ENCODE data around the gene DOK1. TPM values are rescaled to one million over a fixed set of nuclear protein-coding genes. Genes with fewer than 3 reads are reported as not detected.
"Not testable (repeated sequence)": the region's sequence is repeated elsewhere in the genome, so short reads cannot be mapped to it uniquely, and the experiment has no call there.

The DOK1 gene
- total RNA-seq, 2 donors from 2014 or later, result 20.9 to 26.5 TPM

DNA sequence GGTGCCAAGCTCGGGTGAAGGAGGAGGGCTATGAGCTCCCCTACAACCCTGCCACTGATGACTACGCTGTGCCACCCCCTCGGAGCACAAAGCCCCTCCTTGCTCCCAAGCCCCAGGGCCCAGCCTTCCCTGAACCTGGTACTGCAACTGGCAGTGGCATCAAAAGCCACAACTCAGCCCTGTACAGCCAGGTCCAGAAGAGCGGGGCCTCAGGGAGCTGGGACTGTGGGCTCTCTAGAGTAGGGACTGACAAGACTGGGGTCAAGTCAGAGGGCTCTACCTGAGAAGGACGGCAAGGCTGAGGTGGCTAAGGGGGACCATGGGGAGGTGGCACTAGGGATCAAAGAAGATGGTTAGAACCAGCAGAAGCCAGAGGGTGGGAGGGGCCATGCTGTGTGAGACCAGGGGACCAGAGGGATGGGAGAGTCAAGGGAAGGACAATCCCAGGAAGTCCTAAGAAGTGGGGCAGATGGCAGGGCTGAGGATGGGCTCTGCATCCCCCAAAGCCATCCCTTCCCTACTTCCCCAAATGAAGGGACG, 2.4 kb downstream of the DOK1 start:
- Histone ChIP-seq H3K9me3 (no peaks in the 10 kb centered on the region), H3K4me1 (no peaks in the 10 kb centered on the region), H3K27ac (no peak overlapping the region), H3K36me3 (no peaks in the 10 kb centered on the region), H3K27me3 (no peaks in the 10 kb centered on the region), H3K9ac (ENCODE audit: low read depth in 2 of 2, low read length in 2 of 2) (no peak overlapping the region), H3K4me3 (no peak overlapping the region)
- DNase-seq, result no peak
- intact Hi-C loops (cut with DNase I), result no loop called here
- TF ChIP-seq, protein P1, sequence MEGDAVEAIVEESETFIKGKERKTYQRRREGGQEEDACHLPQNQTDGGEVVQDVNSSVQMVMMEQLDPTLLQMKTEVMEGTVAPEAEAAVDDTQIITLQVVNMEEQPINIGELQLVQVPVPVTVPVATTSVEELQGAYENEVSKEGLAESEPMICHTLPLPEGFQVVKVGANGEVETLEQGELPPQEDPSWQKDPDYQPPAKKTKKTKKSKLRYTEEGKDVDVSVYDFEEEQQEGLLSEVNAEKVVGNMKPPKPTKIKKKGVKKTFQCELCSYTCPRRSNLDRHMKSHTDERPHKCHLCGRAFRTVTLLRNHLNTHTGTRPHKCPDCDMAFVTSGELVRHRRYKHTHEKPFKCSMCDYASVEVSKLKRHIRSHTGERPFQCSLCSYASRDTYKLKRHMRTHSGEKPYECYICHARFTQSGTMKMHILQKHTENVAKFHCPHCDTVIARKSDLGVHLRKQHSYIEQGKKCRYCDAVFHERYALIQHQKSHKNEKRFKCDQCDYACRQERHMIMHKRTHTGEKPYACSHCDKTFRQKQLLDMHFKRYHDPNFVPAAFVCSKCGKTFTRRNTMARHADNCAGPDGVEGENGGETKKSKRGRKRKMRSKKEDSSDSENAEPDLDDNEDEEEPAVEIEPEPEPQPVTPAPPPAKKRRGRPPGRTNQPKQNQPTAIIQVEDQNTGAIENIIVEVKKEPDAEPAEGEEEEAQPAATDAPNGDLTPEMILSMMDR (IDR thresholded peaks at IDR 0.05), result no peak

DNA sequence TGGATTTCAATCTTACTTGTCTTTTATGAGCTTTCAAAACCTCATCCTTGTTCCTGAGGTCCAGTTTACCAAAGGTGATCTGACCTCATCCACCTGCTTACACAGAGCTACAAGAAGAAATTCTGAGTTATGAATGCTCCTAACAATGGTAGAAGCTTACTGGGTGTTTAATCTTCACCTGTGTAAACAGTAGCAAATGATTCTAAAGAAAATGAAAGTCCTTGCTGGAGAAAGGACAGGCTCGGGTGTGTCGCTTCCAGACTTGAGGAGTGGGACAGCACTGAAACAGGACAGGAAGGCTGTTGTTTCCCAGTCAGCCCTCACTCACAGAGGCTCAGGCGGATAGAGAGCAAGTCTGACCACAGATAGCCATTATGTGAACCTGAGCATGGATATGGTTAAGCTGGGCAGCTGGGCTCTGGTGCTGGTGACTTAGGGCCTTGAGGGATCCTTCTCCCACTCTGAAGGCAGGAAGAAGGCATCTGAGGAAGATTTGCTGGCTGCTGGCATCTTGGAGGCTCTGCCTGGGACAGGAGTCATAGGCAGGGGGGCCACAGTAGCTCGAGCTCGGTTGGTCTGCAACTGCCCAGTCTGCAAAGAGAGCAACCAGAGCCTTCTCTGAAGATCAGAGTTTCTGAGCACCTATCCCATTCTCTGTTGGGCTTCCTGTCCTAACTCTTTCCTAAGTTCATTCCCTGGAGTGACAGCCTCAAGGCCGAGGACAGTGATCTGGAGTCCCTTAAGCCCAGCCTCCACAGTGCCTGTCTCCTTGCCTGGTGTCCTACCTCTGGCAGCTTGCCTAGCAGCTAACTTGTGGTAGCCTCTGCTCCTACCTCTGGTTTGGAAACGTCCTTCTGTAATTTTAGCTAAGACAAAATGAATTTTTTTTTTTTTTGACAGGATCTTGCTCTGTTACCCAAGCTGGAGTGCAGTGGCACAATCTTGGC, 4.0 kb downstream of the DOK1 start:
- Histone ChIP-seq H3K27me3 (no peaks in the 10 kb centered on the region), H3K27ac (peak overlapping the region; percentile 40), H3K36me3 (no peaks in the 10 kb centered on the region), H3K9ac (ENCODE audit: low read depth in 2 of 2, low read length in 2 of 2) (peak overlapping the region in 1 of 2 donors; percentile 27), H3K9me3 (no peaks in the 10 kb centered on the region), H3K4me3 (no peak overlapping the region), H3K4me1 (no peaks in the 10 kb centered on the region)
- intact Hi-C loops (cut with DNase I), result no loop called here
- TF ChIP-seq, protein P1 (IDR thresholded peaks at IDR 0.05), result no peak
- no peak for DNase-seq

DNA sequence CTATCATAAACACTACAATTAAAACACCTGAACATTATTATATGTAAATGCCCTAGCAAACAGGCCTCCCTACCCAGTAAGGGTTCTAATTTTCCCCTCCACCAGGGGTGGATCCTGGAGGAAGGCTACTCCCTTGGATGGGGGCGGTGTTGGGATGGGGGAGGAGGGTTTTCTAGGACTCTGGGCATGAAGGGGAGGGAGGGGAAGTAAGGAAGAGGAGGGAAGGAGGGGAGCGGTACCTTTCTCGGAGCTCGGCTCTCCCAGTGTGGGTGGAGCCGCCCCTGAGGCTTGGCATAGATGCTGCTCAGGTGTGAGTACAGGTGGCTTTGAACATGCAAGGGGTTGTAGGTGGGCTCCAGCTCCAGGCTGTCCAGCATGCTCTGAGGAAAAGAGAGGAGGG, 5.4 kb downstream of the DOK1 start:
- intact Hi-C loops (cut with DNase I), result no loop called here
- H3K4me3 ChIP-seq, result no peak overlapping the region
- DNase-seq, result peak; percentile 27
- no peaks in the 10 kb centered on the region for H3K9me3 ChIP-seq
- TF ChIP-seq, protein P1 (IDR thresholded peaks at IDR 0.05), result no peak
- H3K27me3 ChIP-seq, result no peaks in the 10 kb centered on the region
- H3K36me3 ChIP-seq, result no peaks in the 10 kb centered on the region
- H3K4me1 ChIP-seq, result no peaks in the 10 kb centered on the region
- H3K9ac ChIP-seq (ENCODE audit: low read depth in 2 of 2, low read length in 2 of 2), result no peak overlapping the region
- no peak overlapping the region for H3K27ac ChIP-seq

DNA sequence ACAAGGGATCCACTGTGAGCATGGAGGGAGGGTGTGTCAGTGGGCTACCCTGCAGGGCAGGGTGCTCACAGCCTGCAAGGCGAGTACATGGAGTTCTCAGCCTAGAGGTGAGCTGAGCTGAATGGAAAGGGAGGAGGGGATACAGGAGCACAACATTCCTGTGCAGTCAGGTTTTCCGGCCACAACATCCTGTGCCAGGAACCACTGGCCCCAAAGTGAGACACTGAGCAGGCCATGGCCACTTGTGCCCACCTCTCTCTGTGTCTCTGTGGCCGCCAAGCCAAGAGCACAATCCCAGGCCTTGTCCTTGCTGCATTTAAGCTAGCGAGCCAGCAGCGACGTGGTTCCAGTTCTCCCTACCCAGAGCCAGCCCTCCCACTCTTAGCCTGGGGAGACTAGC, 6.1 kb downstream of the DOK1 start:
- Histone ChIP-seq H3K9ac (ENCODE audit: low read depth in 2 of 2, low read length in 2 of 2) (no peak overlapping the region), H3K27ac (no peak overlapping the region), H3K4me3 (no peak overlapping the region), H3K36me3 (no peaks in the 10 kb centered on the region), H3K4me1 (no peaks in the 10 kb centered on the region), H3K9me3 (no peaks in the 10 kb centered on the region), H3K27me3 (no peaks in the 10 kb centered on the region)
- DNase-seq, result no peak
- TF ChIP-seq, protein P1 (IDR thresholded peaks at IDR 0.05), result no peak
- intact Hi-C loops (cut with DNase I), result no loop called here

DNA sequence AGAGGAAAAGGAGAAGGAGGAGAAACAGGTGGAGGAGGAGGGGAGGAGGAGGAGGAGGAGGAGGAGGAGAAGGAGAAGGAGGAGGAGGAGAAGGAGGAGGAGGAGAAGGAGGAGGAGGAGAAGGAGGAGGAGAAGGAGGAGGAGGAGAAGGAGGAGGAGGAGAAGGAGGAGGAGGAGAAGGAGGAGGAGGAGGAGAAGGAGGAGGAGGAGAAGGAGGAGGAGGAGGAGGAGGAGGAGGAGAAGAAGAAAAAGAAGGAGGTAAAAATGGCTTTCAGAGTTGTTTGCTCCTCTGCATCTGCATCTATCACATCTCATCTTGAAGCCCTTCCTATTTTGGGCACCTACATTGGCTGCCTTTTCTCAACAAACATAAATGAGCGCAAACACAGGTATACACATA, 6.5 kb downstream of the DOK1 start:
- H3K27ac ChIP-seq; H3K4me1 ChIP-seq; H3K36me3 ChIP-seq; H3K4me3 ChIP-seq; intact Hi-C loops (cut with DNase I); H3K9me3 ChIP-seq; DNase-seq; H3K9ac ChIP-seq (ENCODE audit: low read depth in 2 of 2, low read length in 2 of 2); H3K27me3 ChIP-seq: not testable (repeated sequence)
